ENCODE results near the gene MAT1A. TPM values are rescaled to one million over a fixed set of nuclear protein-coding genes. Genes with fewer than 3 reads are reported as not detected.
"Not testable (repeated sequence)": the region's sequence is repeated elsewhere in the genome, so short reads cannot be mapped to it uniquely, and the experiment has no call there.

Gene MAT1A
- total and polyA plus RNA-seq, 12 donors, result 0.11 to 1.8 (median 0.26) TPM; not detected in 7

GRCh38 chr10:80252296-80252887 lies 37.1 kb downstream of the MAT1A start:
- WGBS, 2 donors, result 87 to 91% methylated on average over 12 of the region's 12 CpGs

GRCh38 chr10:80251703-80252280 lies 37.7 kb downstream of the MAT1A start:
- H3K36me3 ChIP-seq; H3K27ac ChIP-seq; H3K4me1 ChIP-seq; H3K9me3 ChIP-seq; intact Hi-C loops (cut with DNase I); H3K4me3 ChIP-seq; H3K27me3 ChIP-seq; DNase-seq; ATAC-seq: not testable (repeated sequence)
- 88 to 93% methylated on average over 3 of the region's 4 CpGs for WGBS, 2 donors

More at GRCh38 chr10:80252296-80252887, 37.1 kb downstream of the MAT1A start:
- ATAC-seq (no peak), DNase-seq (no peak)
- intact Hi-C loops (cut with DNase I), result no loop called here
- Histone ChIP-seq H3K27me3 (peaks cover 0 to 5% (median 0%) of the 10 kb centered on the region in 7 donors), H3K27ac (no peak overlapping the region), H3K4me3 (no peak overlapping the region), H3K9me3 (no peaks in the 10 kb centered on the region), H3K4me1 (peaks cover 0 to 7% (median 0%) of the 10 kb centered on the region in 9 donors), H3K36me3 (no peaks in the 10 kb centered on the region)
- TF ChIP-seq, protein P1, sequence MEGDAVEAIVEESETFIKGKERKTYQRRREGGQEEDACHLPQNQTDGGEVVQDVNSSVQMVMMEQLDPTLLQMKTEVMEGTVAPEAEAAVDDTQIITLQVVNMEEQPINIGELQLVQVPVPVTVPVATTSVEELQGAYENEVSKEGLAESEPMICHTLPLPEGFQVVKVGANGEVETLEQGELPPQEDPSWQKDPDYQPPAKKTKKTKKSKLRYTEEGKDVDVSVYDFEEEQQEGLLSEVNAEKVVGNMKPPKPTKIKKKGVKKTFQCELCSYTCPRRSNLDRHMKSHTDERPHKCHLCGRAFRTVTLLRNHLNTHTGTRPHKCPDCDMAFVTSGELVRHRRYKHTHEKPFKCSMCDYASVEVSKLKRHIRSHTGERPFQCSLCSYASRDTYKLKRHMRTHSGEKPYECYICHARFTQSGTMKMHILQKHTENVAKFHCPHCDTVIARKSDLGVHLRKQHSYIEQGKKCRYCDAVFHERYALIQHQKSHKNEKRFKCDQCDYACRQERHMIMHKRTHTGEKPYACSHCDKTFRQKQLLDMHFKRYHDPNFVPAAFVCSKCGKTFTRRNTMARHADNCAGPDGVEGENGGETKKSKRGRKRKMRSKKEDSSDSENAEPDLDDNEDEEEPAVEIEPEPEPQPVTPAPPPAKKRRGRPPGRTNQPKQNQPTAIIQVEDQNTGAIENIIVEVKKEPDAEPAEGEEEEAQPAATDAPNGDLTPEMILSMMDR (IDR thresholded peaks at IDR 0.05), result no peak

DNA sequence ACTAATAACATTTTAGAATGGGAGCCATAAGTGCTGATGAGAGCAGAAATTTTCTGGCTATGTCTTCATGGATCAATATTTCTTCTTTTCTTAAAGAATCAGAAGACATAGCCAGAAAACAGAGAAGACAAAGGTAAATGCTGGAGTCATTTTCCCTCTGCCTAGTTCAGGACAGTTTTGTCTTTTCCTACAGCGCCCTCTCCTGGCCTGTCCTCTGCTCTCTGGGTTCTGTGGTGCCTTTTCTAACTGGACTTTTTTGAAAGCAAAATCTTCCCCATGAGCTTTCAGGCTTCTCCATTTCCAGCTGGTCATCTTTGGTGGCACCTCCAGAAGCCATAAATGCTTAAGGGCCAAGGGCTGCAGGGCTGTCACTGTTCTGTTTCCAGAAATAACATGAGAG lies 39.1 kb downstream of the MAT1A start:
- H3K9me3 ChIP-seq; H3K36me3 ChIP-seq; H3K27ac ChIP-seq; intact Hi-C loops (cut with DNase I); H3K27me3 ChIP-seq; H3K4me3 ChIP-seq; H3K4me1 ChIP-seq; DNase-seq: not testable (repeated sequence)
- peak in 7 of 8 donors; percentile 40 to 80 (median 62) for ATAC-seq
- WGBS, 2 donors, result no CpG with 5 or more reads among the region's 1 CpG

DNA sequence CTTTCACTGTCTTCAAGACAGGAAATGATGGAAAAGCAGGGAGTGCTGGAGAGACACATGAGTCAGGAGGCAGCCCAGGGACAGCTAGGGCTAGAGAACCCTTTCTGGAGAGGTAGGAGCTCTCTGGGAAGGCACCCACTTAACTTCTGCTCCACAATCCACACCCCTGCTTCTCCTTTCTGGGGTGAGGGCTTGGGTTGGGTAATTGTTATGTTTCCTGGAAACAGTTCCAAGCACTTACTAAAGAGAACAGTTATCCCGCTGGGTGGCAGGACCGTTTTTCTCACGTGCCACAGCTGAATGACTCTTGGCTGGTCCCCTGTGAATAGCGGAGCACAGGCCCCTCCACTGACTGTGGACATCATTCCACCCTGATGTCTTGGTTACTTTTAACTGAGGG lies 39.6 kb downstream of the MAT1A start:
- ATAC-seq, result peak in 5 of 8 donors; percentile 10 to 51 (median 45)
- DNase-seq; intact Hi-C loops (cut with DNase I); H3K9me3 ChIP-seq; H3K36me3 ChIP-seq; H3K27ac ChIP-seq; H3K4me3 ChIP-seq; H3K4me1 ChIP-seq; H3K27me3 ChIP-seq: not testable (repeated sequence)
- WGBS, 2 donors, result 37% methylated on average over 3 of the region's 4 CpGs; no CpG with 5 or more reads in 1 of the 2 donors

DNA sequence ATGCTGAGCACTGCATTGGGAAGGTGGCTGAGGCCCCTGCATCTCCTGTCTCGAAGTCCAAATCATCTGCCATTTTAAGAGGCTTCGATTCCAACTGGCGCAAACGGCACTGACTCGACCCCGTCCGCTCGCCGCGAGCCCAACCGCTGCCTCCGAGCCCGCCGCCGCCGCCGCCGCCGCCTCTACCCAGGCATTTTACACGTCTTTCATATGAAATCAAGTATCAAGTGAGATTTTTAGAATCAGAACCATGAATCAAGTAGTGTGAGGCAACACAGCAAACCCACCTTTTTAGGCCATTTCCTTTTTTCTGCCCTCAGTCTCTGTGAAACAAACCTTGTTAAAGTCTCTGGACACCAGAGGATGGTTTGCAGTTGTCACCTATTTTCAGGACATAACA lies 41.8 kb downstream of the MAT1A start:
- WGBS, 2 donors, result 93 to 96% methylated on average over 10 to 18 of the region's 20 CpGs
- ATAC-seq; DNase-seq; H3K4me3 ChIP-seq; H3K9me3 ChIP-seq; H3K27ac ChIP-seq; H3K4me1 ChIP-seq; H3K27me3 ChIP-seq; intact Hi-C loops (cut with DNase I); H3K36me3 ChIP-seq: not testable (repeated sequence)

DNA sequence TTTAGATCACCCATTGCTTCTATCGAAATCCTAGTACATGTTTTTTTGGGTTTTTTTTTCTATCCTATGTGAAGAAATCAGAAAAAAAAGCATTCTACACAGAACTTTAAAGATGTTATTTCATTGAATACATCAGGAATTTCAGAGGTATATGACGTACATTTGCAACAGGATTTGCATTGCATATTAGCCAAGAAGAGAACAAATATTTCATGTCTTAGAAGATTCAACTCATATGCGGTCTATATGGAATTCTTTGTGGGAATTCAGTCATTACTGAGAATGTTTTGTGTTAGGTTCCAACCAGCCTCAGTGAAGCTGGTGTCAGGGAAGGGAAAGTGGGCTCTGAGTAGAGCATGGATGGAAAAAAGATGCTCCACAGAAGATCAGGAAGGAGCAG lies 45.1 kb downstream of the MAT1A start:
- H3K4me1 ChIP-seq; intact Hi-C loops (cut with DNase I); H3K36me3 ChIP-seq; ATAC-seq; H3K27me3 ChIP-seq; H3K27ac ChIP-seq; H3K9me3 ChIP-seq; DNase-seq; H3K4me3 ChIP-seq: not testable (repeated sequence)
- 92 to 94% methylated on average over 3 of the region's 3 CpGs for WGBS, 2 donors

DNA sequence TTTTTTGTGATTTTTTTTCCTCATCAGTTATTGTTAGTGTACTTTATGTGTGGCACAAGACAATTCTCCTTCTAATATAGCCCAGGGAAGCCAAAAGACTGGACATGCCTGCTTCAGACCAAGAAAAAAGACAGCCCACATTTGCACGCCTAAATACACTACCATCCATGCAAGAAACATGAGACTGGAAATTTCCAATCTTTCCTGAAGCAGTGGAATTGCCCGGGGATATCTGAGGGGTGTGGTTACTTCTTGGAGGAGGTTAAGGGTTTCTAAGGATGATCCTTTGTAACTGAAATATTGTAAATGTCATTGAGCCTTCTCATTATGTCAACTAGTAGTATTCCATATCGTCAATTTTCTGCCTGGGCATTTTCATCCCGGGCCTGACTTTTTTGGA lies 47.1 kb downstream of the MAT1A start:
- H3K4me1 ChIP-seq; DNase-seq; intact Hi-C loops (cut with DNase I); ATAC-seq; H3K4me3 ChIP-seq; H3K9me3 ChIP-seq; H3K27me3 ChIP-seq; H3K36me3 ChIP-seq; H3K27ac ChIP-seq: not testable (repeated sequence)
- WGBS, 2 donors, result 40 to 60% methylated on average over 1 to 2 of the region's 4 CpGs

DNA sequence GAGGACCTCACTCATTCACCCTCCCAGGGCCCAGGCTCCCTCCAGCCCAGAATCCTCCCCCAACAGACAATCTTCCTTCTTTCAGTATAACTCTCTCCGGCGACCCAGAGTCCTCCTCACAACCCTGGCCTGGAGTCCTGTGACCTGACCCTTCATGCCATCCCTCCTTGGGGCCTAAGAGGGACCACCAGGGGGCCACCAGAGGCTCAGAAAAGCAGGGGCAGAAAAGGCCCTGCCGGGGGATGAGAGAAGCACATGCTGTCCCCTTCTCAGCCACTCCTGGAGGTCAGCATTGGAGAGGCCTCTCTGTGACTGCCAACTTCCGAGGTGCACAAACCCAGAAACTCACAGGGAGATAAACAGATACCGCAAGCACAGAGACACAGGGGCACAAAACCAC lies 53.0 kb downstream of the MAT1A start:
- DNase-seq; H3K9me3 ChIP-seq; H3K27ac ChIP-seq; H3K27me3 ChIP-seq; H3K4me1 ChIP-seq; intact Hi-C loops (cut with DNase I); H3K4me3 ChIP-seq; H3K36me3 ChIP-seq: not testable (repeated sequence)
- peak in 1 of 8 donors; percentile 40 for ATAC-seq
- WGBS, 2 donors, result 91% methylated on average over 5 of the region's 5 CpGs

DNA sequence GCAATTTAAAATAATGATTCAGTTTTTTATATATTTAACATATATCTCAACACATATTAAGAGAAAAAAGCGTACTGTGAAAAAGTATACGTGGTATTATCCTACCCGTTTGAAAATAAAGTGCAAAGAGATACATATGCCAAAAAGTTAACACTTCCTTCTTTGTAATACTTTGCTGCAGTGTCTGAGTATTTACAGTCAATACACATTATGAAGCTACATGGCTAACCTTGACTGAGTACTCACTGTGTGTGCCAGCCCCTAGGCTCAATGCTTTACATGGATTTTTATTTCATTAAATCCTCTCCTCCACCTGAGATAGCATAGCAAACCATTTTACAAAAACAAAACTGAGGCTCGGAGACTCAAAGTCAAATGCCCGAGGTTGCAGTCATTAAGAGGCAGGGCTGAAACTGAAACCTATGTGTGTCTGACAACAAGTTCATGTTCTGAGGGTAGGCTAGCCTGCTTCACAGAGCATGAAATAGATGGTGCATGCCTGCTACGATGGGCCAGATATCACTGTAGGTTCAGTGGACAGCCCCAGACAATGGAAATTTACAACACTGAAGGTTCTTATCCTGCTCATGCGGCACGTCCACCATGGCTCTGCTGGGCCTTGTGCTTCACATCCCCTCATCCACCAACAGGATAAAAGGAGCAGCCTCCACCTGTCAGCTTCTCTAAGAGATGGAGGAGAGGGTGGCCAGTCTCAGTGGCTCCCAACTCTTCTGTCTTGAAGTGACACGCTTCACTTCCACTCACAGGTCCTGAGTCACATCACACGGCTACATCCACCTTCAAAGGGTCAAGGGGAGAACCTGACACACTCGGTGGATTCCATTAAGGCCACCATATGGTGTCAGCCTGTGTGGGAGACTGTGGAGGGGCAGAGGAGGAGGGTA lies 54.9 kb downstream of the MAT1A start:
- intact Hi-C loops (cut with DNase I); H3K9me3 ChIP-seq; H3K4me1 ChIP-seq; H3K27me3 ChIP-seq; H3K27ac ChIP-seq; ATAC-seq; H3K36me3 ChIP-seq; DNase-seq; H3K4me3 ChIP-seq: not testable (repeated sequence)
- 80 to 83% methylated on average over 11 of the region's 11 CpGs for WGBS, 2 donors

- DNase-seq; ATAC-seq; H3K36me3 ChIP-seq; H3K9me3 ChIP-seq; H3K4me1 ChIP-seq; H3K27me3 ChIP-seq; H3K27ac ChIP-seq; intact Hi-C loops (cut with DNase I); H3K4me3 ChIP-seq: not testable (repeated sequence)
- WGBS, 2 donors, result 46 to 55% methylated on average over 1 of the region's 1 CpG
These were observed 55.6 kb downstream of the MAT1A start for GRCh38 chr10:80233871-80234270.

All from heart right ventricle (tissue), 16 donors.